Neuronal stem cell (in vitro differentiated cells): ENCODE measurements around the gene LMO1.

ENCODE experiments used
- DNase-seq: peaks from one replicate; pipeline ENCODE4 v3.0.0-alpha.2; 2013; ENCODE audit warnings: low spot score
- H2AFZ ChIP-seq: one replicate; pipeline ENCODE4 v1.6.1; 2013; ENCODE audit warnings: mild to moderate bottlenecking, low read length, inconsistent platforms
- H2AK5ac ChIP-seq: 2 replicates; pipeline ENCODE4 v1.6.1; 2013; ENCODE audit warnings: low read depth, mild to moderate bottlenecking, inconsistent platforms, low read length, moderate library complexity, mixed read lengths
- H2BK120ac ChIP-seq: 2 replicates; pipeline ENCODE4 v1.6.1; 2013; ENCODE audit warnings: low read depth, mild to moderate bottlenecking, inconsistent platforms, low read length, moderate library complexity, mixed read lengths
- H2BK12ac ChIP-seq: one replicate; pipeline ENCODE4 v1.6.1; 2013; ENCODE audit warnings: low read length, inconsistent platforms
- H2BK15ac ChIP-seq: 2 replicates; pipeline ENCODE4 v1.6.1; 2013; ENCODE audit warnings: mild to moderate bottlenecking, low read length, inconsistent platforms, mixed read lengths
- H2BK5ac ChIP-seq: one replicate; pipeline ENCODE4 v1.6.1; 2013; ENCODE audit warnings: inconsistent platforms, mild to moderate bottlenecking, low read length, moderate library complexity
- H3K14ac ChIP-seq: one replicate; pipeline ENCODE4 v1.6.1; 2013; ENCODE audit warnings: low read length, inconsistent platforms
- H3K18ac ChIP-seq: 2 replicates; pipeline ENCODE4 v1.6.1; 2013; ENCODE audit warnings: low read length, inconsistent platforms
- H3K23ac ChIP-seq: 2 replicates; pipeline ENCODE4 v1.6.1; 2013; ENCODE audit warnings: low read depth, mild to moderate bottlenecking, mixed read lengths, low read length, inconsistent platforms; ENCODE audit not compliant: poor library complexity
- H3K27ac ChIP-seq: replicated peaks from 3 replicates; pipeline ENCODE4 v1.5.1; 2013; ENCODE audit warnings: low read length, inconsistent platforms
- H3K27me3 ChIP-seq, 3 experiments: 2 replicates each; pipeline ENCODE4 v1.6.1; 2013; ENCODE audit warnings: low read length in 3 of 3, mild to moderate bottlenecking in 2 of 3, inconsistent platforms in 1 of 3, low read depth in 1 of 3, mixed read lengths in 1 of 3, moderate library complexity in 1 of 3; ENCODE audit not compliant: control insufficient read depth in 3 of 3, insufficient read depth in 3 of 3
- H3K36me3 ChIP-seq, 2 donors: replicated peaks in 1 of 2; 2 replicates each; pipeline ENCODE4 v1.6.1; 2013; ENCODE audit warnings: low read length in 2 of 2; ENCODE audit not compliant: control insufficient read depth in 2 of 2, insufficient read depth in 2 of 2
- H3K4ac ChIP-seq: 2 replicates; pipeline ENCODE4 v1.6.1; 2013; ENCODE audit warnings: inconsistent platforms, mild to moderate bottlenecking, low read length, moderate library complexity
- H3K4me1 ChIP-seq, 2 donors: 1 replicate in 1 of 2; 2 replicates in 1 of 2; pipeline ENCODE4 v1.6.1; 2013; ENCODE audit warnings: low read length in 2 of 2, low read depth in 1 of 2; ENCODE audit not compliant: control insufficient read depth in 2 of 2, insufficient read depth in 1 of 2
- H3K4me2 ChIP-seq: one replicate; pipeline ENCODE4 v1.6.1; 2013; ENCODE audit warnings: mild to moderate bottlenecking, low read length, inconsistent platforms; ENCODE audit not compliant: insufficient read depth, poor library complexity, severe bottlenecking
- H3K4me3 ChIP-seq, 2 donors: 2 replicates each; pipeline ENCODE4 v1.5.1; 2013; ENCODE audit warnings: low read length in 2 of 2, mild to moderate bottlenecking in 2 of 2, inconsistent platforms in 1 of 2, moderate library complexity in 1 of 2
- H3K79me1 ChIP-seq: one replicate; pipeline ENCODE4 v1.6.1; 2013; ENCODE audit warnings: low read depth, mild to moderate bottlenecking, inconsistent platforms, low read length, moderate library complexity
- H3K9ac ChIP-seq: one replicate; pipeline ENCODE4 v1.6.1; 2013; ENCODE audit warnings: mild to moderate bottlenecking, low read depth, low read length, inconsistent platforms; ENCODE audit not compliant: poor library complexity
- H3K9me3 ChIP-seq, 2 donors: replicated peaks in 1 of 2; 2 replicates each; pipeline versions ENCODE3 to v1.6.1; 2013; ENCODE audit warnings: low read length in 2 of 2, mild to moderate bottlenecking in 2 of 2, inconsistent platforms in 1 of 2, low read depth in 1 of 2, mixed read lengths in 1 of 2, moderate library complexity in 1 of 2; ENCODE audit not compliant: control insufficient read depth in 2 of 2, insufficient read depth in 1 of 2
- H4K8ac ChIP-seq: one replicate; pipeline ENCODE4 v1.6.1; 2013; ENCODE audit warnings: low read depth, mild to moderate bottlenecking, inconsistent platforms, low read length, moderate library complexity
- H4K91ac ChIP-seq: one replicate; pipeline ENCODE4 v1.6.1; 2013; ENCODE audit warnings: low read length, low read depth, mild to moderate bottlenecking, inconsistent platforms; ENCODE audit not compliant: poor library complexity
- WGBS, 2 donors: extraction: QIAGEN DNeasy Blood & Tissue Kit; methylation state at CpG; one replicate each; pipeline ENCODE4 v1.1.7; 2013; ENCODE audit warnings: missing lambda C conversion rate in 2 of 2, mixed read lengths in 1 of 2; ENCODE audit not compliant: insufficient read length in 2 of 2, insufficient replicate concordance in 1 of 2; ENCODE audit errors: extremely low coverage in 2 of 2; 5-methylcytosine and 5-hydroxymethylcytosine counted together

Gene LMO1

DNA sequence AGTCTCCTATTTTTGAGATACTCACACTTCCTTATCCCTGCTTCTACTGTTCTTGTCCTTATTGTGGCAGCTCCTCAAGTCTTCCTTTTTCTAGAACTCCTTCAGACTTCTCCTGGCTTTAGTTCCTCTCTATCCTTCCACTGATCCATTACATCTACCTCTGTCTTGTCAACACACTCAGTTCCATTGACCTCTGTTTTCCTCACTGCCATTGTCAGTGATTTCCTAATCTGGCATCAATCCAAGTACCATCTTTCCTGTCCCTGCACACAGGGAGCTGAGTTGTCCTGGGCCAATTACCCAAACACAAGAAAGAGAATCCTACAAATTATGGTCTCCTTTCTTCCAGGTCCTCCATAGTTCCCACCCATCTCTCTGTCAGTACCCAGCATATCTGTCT lies 66.9 kb downstream of the LMO1 start:
- Histone ChIP-seq H3K9ac (no peak overlapping the region), H3K36me3 (no peaks in the 10 kb centered on the region), H3K4me3 (no peak overlapping the region), H3K79me1 (no peaks in the 10 kb centered on the region), H3K18ac (no peak overlapping the region), H2AFZ (no peak overlapping the region), H3K23ac (no peak overlapping the region), H3K4me1 (peaks cover 0 to 2% of the 10 kb centered on the region in 2 donors), H3K4ac (no peak overlapping the region), H4K8ac (no peak overlapping the region), H3K27ac (no peak overlapping the region), H2BK15ac (no peak overlapping the region), H4K91ac (no peak overlapping the region), H2BK5ac (no peak overlapping the region), H2BK12ac (no peak overlapping the region), H3K9me3 (no peaks in the 10 kb centered on the region), H3K14ac (no peak overlapping the region), H2BK120ac (no peak overlapping the region), H2AK5ac (no peak overlapping the region), H3K27me3 (peaks cover 0 to 9% (median 4%) of the 10 kb centered on the region in 3 experiments), H3K4me2 (no peak overlapping the region)
- DNase-seq: no peak

DNA sequence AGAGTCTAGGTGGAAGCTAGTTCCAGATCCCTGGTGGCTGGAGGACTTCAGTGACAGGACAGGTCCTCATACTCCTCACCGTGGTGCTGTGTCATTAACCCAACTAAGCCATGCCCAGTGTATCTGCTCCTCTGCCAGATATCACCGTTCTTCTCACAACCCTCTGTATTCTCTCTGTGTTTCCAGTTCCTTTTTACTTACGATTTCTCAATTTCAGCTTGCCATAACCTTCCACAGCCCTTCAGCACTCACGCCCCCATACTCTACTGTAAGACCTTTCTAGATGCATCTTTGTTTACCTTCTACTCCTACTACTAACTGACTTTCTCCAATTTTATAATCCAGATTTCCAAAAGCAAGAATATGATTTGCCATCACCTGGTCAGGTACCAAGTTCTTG lies 68.7 kb downstream of the LMO1 start:
- WGBS, 2 donors: no CpG with 5 or more reads among the region's 4 CpGs
- no peak overlapping the region for H4K91ac ChIP-seq
- no peak overlapping the region for H2BK15ac ChIP-seq
- H3K14ac ChIP-seq: no peak overlapping the region
- no peak overlapping the region for H3K27ac ChIP-seq
- peaks cover 0 to 2% of the 10 kb centered on the region in 2 donors for H3K4me1 ChIP-seq
- H3K23ac ChIP-seq: no peak overlapping the region
- no peaks in the 10 kb centered on the region for H3K9me3 ChIP-seq
- H2BK120ac ChIP-seq: no peak overlapping the region
- H3K4me2 ChIP-seq: no peak overlapping the region
- no peak overlapping the region for H3K18ac ChIP-seq
- H2AK5ac ChIP-seq: no peak overlapping the region
- H2BK12ac ChIP-seq: no peak overlapping the region
- H3K4me3 ChIP-seq: no peak overlapping the region
- H2BK5ac ChIP-seq: no peak overlapping the region
- no peaks in the 10 kb centered on the region for H3K36me3 ChIP-seq
- no peak overlapping the region for H2AFZ ChIP-seq
- no peaks in the 10 kb centered on the region for H3K79me1 ChIP-seq
- H3K9ac ChIP-seq: no peak overlapping the region
- no peak overlapping the region for H4K8ac ChIP-seq
- no peak for DNase-seq
- H3K27me3 ChIP-seq: peaks cover 0 to 9% (median 4%) of the 10 kb centered on the region in 3 experiments
- H3K4ac ChIP-seq: no peak overlapping the region

DNA sequence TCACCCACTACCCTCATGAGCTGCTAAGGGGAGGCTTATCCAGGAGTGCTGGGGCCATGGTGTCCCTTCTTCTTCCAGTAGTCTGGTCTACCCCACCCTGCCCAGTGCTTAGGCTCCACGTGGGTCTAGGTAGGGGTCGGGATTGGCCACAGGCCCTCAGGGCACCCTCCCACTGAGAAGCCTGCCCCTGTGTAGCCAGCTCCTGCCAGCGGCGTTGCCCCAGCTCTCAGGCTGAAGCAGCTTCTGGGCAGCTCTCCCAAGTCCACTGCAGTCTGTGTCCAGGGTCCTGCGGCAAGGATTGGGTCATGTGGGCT lies 70.8 kb downstream of the LMO1 start:
- Histone ChIP-seq H4K91ac (no peak overlapping the region), H2BK5ac (no peak overlapping the region), H3K4ac (no peak overlapping the region), H3K9me3 (no peaks in the 10 kb centered on the region), H4K8ac (no peak overlapping the region), H2BK120ac (no peak overlapping the region), H3K79me1 (no peaks in the 10 kb centered on the region), H3K9ac (no peak overlapping the region), H3K23ac (no peak overlapping the region), H2AFZ (peak overlapping the region; percentile 42), H2BK15ac (no peak overlapping the region), H3K27me3 (peaks cover 0 to 9% (median 4%) of the 10 kb centered on the region in 3 experiments), H3K4me2 (no peak overlapping the region), H3K36me3 (no peaks in the 10 kb centered on the region), H2AK5ac (no peak overlapping the region), H3K14ac (no peak overlapping the region), H3K4me3 (no peak overlapping the region), H3K27ac (no peak overlapping the region), H3K4me1 (peaks cover 0 to 2% of the 10 kb centered on the region in 2 donors), H2BK12ac (no peak overlapping the region), H3K18ac (peak overlapping the region; percentile 16)
- no CpG with 5 or more reads among the region's 5 CpGs for WGBS, 2 donors
- DNase-seq: no peak

DNA sequence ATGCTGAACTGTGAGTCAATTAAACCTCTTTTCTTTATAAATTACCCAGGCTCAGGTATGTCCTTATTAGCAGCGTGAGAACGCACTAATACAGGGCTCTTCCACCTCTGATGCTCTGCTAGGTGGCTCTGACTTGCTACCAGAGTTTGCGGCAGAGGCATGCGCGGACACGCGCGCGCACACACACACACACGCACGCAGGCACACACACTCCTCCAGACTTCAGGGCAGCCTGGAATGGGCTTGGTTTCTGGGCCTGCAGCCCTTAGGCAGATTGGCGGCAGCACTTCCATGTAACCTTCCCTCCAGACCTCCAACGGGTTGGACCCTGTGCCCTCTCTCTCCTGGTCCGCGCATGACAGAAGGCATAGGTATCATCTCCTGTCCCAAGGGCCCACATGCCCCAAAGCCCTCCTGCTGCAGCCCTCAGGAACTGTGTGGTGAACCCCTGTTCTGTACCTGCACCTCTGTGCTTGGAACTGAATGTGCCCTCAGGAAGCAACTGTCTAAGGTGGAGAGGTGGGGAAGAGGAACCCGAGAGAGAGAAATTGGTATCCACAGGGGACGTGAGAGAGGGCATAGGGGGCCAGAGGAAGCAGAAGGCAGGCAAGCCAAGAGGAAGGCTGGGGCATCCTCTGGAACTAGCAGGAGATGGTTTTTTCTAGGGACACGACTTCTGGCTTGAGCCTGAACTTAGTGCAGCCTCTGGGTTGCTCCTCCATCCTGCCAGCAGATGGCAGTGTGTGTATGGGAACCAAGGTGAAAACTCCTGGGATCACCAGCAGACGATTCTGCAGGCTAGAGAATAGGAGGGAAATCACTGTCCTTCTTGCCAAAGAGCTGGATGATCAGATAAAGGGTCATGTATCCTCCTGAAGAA lies 71.4 kb downstream of the LMO1 start:
- H2AFZ ChIP-seq: peak overlapping the region; percentile 42
- H3K27me3 ChIP-seq: peaks cover 0 to 9% (median 4%) of the 10 kb centered on the region in 3 experiments
- no peak overlapping the region for H4K91ac ChIP-seq
- no peak overlapping the region for H2BK120ac ChIP-seq
- no peak overlapping the region for H3K4me2 ChIP-seq
- no CpG with 5 or more reads among the region's 19 CpGs for WGBS, 2 donors
- H3K4me3 ChIP-seq: no peak overlapping the region
- H3K23ac ChIP-seq: peak overlapping the region; percentile 7
- H4K8ac ChIP-seq: no peak overlapping the region
- peak overlapping the region; percentile 89 for H2BK12ac ChIP-seq
- no peaks in the 10 kb centered on the region for H3K79me1 ChIP-seq
- H3K14ac ChIP-seq: no peak overlapping the region
- H2BK15ac ChIP-seq: peak overlapping the region; percentile 81
- no peaks in the 10 kb centered on the region for H3K36me3 ChIP-seq
- no peak overlapping the region for H3K4ac ChIP-seq
- peak overlapping the region; percentile 42 for H2AK5ac ChIP-seq
- H3K4me1 ChIP-seq: peaks cover 0 to 2% of the 10 kb centered on the region in 2 donors
- H3K9ac ChIP-seq: peak overlapping the region; percentile 79
- H2BK5ac ChIP-seq: no peak overlapping the region
- H3K18ac ChIP-seq: peak overlapping the region; percentile 61
- no peak overlapping the region for H3K27ac ChIP-seq
- peak; percentile 73 for DNase-seq
- no peaks in the 10 kb centered on the region for H3K9me3 ChIP-seq
